H1 (cell line): Measurements from ENCODE around the gene ETDB. TPM values are rescaled to one million over a fixed set of nuclear protein-coding genes. Genes with fewer than 3 reads are reported as not detected.
"Not testable (repeated sequence)": the region's sequence is repeated elsewhere in the genome, so short reads cannot be mapped to it uniquely, and the experiment has no call there.

Experiments used
- CTCF ChIA-PET: fragments of 300-600 bp; sonication (Branson Sonifier 250); formaldehyde crosslinking; loops from one replicate; lab custom pipeline; 2021; ENCODE audit not compliant: partially characterized antibody; lab: Charles Lee
- POLR2A ChIA-PET: fragments of 300-600 bp; sonication (Branson Sonifier 250); formaldehyde crosslinking; loops from one replicate; lab custom pipeline; 2021; ENCODE audit warnings: inconsistent platforms; ENCODE audit not compliant: partially characterized antibody; lab: Charles Lee
- DNase-seq, 2 experiments: peaks; one replicate each; pipeline versions ENCODE4 v3.0.0 to v3.0.0-alpha.2; 2010 to 2022; ENCODE audit warnings: low spot score in 2 of 2, low read depth in 1 of 2, mixed read lengths in 1 of 2
- FAIRE-seq: peaks from 2 replicates; lab custom pipeline; 2011; peaks lifted over from hg19 to GRCh38; lab: Jason Lieb, UNC
- H2AFZ ChIP-seq: 2 replicates; pipeline ENCODE4 v1.8.1; 2012; ENCODE audit warnings: low read length, inconsistent platforms
- H2AK5ac ChIP-seq: 2 replicates; pipeline ENCODE4 v1.6.1; 2013; ENCODE audit warnings: low read depth, low read length
- H2BK120ac ChIP-seq: replicated peaks from 2 replicates; pipeline ENCODE3; 2013; ENCODE audit warnings: low read depth, low read length, inconsistent platforms
- H2BK12ac ChIP-seq: 2 replicates; pipeline ENCODE4 v1.6.1; 2013; ENCODE audit warnings: low read depth, low read length
- H2BK15ac ChIP-seq: 2 replicates; pipeline ENCODE4 v1.6.1; 2013; ENCODE audit warnings: low read length
- H2BK20ac ChIP-seq: 2 replicates; pipeline ENCODE4 v1.6.1; 2013; ENCODE audit warnings: low read length
- H2BK5ac ChIP-seq: 2 replicates; pipeline ENCODE4 v1.6.1; 2013; ENCODE audit warnings: low read depth, low read length
- H3K14ac ChIP-seq: 2 replicates; pipeline ENCODE4 v1.6.1; 2013; ENCODE audit warnings: inconsistent platforms; ENCODE audit not compliant: insufficient read length
- H3K18ac ChIP-seq: 2 replicates; pipeline ENCODE4 v1.6.1; 2013; ENCODE audit warnings: low read length; ENCODE audit errors: extremely low read depth
- H3K23ac ChIP-seq: 2 replicates; pipeline ENCODE4 v1.6.1; 2013; ENCODE audit warnings: inconsistent platforms; ENCODE audit not compliant: insufficient read length
- H3K23me2 ChIP-seq: 2 replicates; pipeline ENCODE4 v1.6.1; 2013; ENCODE audit warnings: low read depth, low read length
- H3K27ac ChIP-seq: 2 replicates; pipeline ENCODE4 v1.6.1; 2011; ENCODE audit warnings: low read depth, low read length, inconsistent platforms
- H3K27me3 ChIP-seq, 4 experiments: replicated peaks in 1 of 4; 1 replicate in 1 of 4; 2 replicates in 3 of 4; pipeline versions ENCODE4 v1.6.1 to v1.8.1; 2011 to 2013; ENCODE audit warnings: low read length in 3 of 4, mild to moderate bottlenecking in 3 of 4, inconsistent platforms in 2 of 4, mixed read lengths in 2 of 4, moderate library complexity in 1 of 4; ENCODE audit not compliant: control insufficient read depth in 3 of 4, insufficient read depth in 3 of 4; ENCODE audit errors: extremely low read depth in 1 of 4
- H3K36me3 ChIP-seq, 4 experiments: 2 replicates each; pipeline versions ENCODE4 v1.6.1 to v1.8.1; 2011 to 2013; ENCODE audit warnings: mild to moderate bottlenecking in 4 of 4, low read length in 3 of 4, moderate library complexity in 2 of 4, control low read depth in 1 of 4, inconsistent platforms in 1 of 4; ENCODE audit not compliant: insufficient read depth in 4 of 4, control insufficient read depth in 2 of 4
- H3K4ac ChIP-seq: replicated peaks from 2 replicates; pipeline ENCODE3; 2013; ENCODE audit warnings: low read length, low read depth, mixed read lengths, inconsistent platforms; ENCODE audit not compliant: insufficient read length
- H3K4me1 ChIP-seq, 4 experiments: replicated peaks in 1 of 4; 1 replicate in 1 of 4; 2 replicates in 3 of 4; pipeline versions ENCODE4 v1.6.1 to v1.8.1; 2011 to 2013; ENCODE audit warnings: low read length in 3 of 4, inconsistent platforms in 2 of 4, mixed read lengths in 1 of 4; ENCODE audit not compliant: insufficient read depth in 4 of 4, control insufficient read depth in 3 of 4
- H3K4me2 ChIP-seq, 2 experiments: 2 replicates each; pipeline versions ENCODE4 v1.6.1 to v1.8.1; 2011 to 2013; ENCODE audit warnings: low read depth in 2 of 2, low read length in 2 of 2, control low read depth in 1 of 2, inconsistent platforms in 1 of 2, mild to moderate bottlenecking in 1 of 2; ENCODE audit not compliant: insufficient read depth in 1 of 2
- H3K4me3 ChIP-seq, 4 experiments: fragments of 200-600, 300-600 bp in 1 of 4; sonication (generic), shearing (Covaris generic), sonication (Bioruptor Twin) in 1 of 4; 2 replicates each; pipeline versions ENCODE4 v1.5.1 to v1.8.1; 2011 to 2016; ENCODE audit warnings: low read length in 4 of 4, low read depth in 3 of 4, control low read depth in 2 of 4, inconsistent platforms in 2 of 4, mild to moderate bottlenecking in 2 of 4, mixed read lengths in 1 of 4, moderate library complexity in 1 of 4; ENCODE audit not compliant: insufficient read depth in 2 of 4; ENCODE audit errors: extremely low read depth in 1 of 4
- H3K56ac ChIP-seq: replicated peaks from 2 replicates; pipeline ENCODE3; 2013; ENCODE audit warnings: low read depth, mild to moderate bottlenecking, mixed read lengths, low read length, inconsistent platforms; ENCODE audit not compliant: insufficient read length
- H3K79me1 ChIP-seq: 2 replicates; pipeline ENCODE4 v1.6.1; 2013; ENCODE audit warnings: low read depth, low read length, control low read depth
- H3K79me2 ChIP-seq, 2 experiments: 2 replicates each; pipeline versions ENCODE4 v1.6.1 to v1.8.1; 2012 to 2013; ENCODE audit warnings: low read length in 2 of 2, mild to moderate bottlenecking in 2 of 2, inconsistent platforms in 1 of 2; ENCODE audit not compliant: insufficient read depth in 2 of 2, control insufficient read depth in 1 of 2
- H3K9ac ChIP-seq, 4 experiments: replicated peaks in 1 of 4; 1 replicate in 1 of 4; 2 replicates in 3 of 4; pipeline versions ENCODE4 v1.6.1 to v1.8.1; 2011 to 2013; ENCODE audit warnings: low read depth in 3 of 4, low read length in 3 of 4, control low read depth in 2 of 4, mild to moderate bottlenecking in 2 of 4, moderate library complexity in 2 of 4, inconsistent platforms in 1 of 4; ENCODE audit errors: extremely low read depth in 1 of 4
- H3K9me3 ChIP-seq, 2 experiments: 2 replicates each; pipeline versions ENCODE4 v1.6.1 to v1.8.1; 2012 to 2013; ENCODE audit warnings: mild to moderate bottlenecking in 2 of 2, moderate library complexity in 2 of 2, control low read depth in 1 of 2, inconsistent platforms in 1 of 2, low read depth in 1 of 2, low read length in 1 of 2, mixed read lengths in 1 of 2; ENCODE audit not compliant: insufficient read depth in 2 of 2
- H4K20me1 ChIP-seq, 2 experiments: replicated peaks in 1 of 2; 2 replicates each; pipeline versions ENCODE3 to v1.8.1; 2011 to 2013; ENCODE audit warnings: inconsistent platforms in 2 of 2, low read length in 2 of 2, mild to moderate bottlenecking in 1 of 2; ENCODE audit not compliant: insufficient read depth in 2 of 2, control insufficient read depth in 1 of 2
- H4K5ac ChIP-seq: 2 replicates; pipeline ENCODE4 v1.6.1; 2013; ENCODE audit warnings: low read length, low read depth, mixed read lengths, inconsistent platforms; ENCODE audit not compliant: insufficient read length
- H4K8ac ChIP-seq: 2 replicates; pipeline ENCODE4 v1.8.0; 2013; ENCODE audit warnings: mild to moderate bottlenecking, moderate library complexity, low read length, inconsistent platforms; ENCODE audit not compliant: insufficient read depth; ENCODE audit errors: extremely low read depth
- H4K91ac ChIP-seq: replicated peaks from 2 replicates; pipeline ENCODE3; 2013; ENCODE audit warnings: low read length, mixed read lengths, inconsistent platforms; ENCODE audit not compliant: insufficient read length
- WGBS, 2 experiments: shearing (Covaris generic) in 1 of 2; methylation state at CpG; one replicate each; pipeline versions ENCODE4 v1.1.6 to v1.1.7; 2013 to 2015; ENCODE audit warnings: low lambda C conversion rate in 2 of 2, mixed read lengths in 2 of 2, inconsistent platforms in 1 of 2, low coverage in 1 of 2, missing lambda C conversion rate in 1 of 2; ENCODE audit not compliant: insufficient replicate concordance in 2 of 2, insufficient coverage in 1 of 2, insufficient read length in 1 of 2; ENCODE audit errors: extremely low coverage in 1 of 2, missing lambda C conversion rate in 1 of 2; 5-methylcytosine and 5-hydroxymethylcytosine counted together
- long read RNA-seq, 2 experiments: library from RNA in 1 of 2; library from capped mRNA in 1 of 2; stranded (forward); transcript quantifications; one replicate each; pipeline ENCODE4 v2.0.0, GENCODE V29; 2021; ENCODE audit warnings: inconsistent platforms in 1 of 2
- polyA minus RNA-seq, 3 experiments: library from RNA; depleted of rRNA, polyadenylated mRNA; stranded (reverse); fragments of >200 nt; gene quantifications; 1 replicate in 2 of 3; 2 replicates in 1 of 3; pipeline ENCODE4 v1.2.3, GENCODE V29; 2011
- polyA plus RNA-seq, 7 experiments: library from polyadenylated mRNA; depleted of rRNA in 3 of 7; stranded (reverse) in 5 of 7; unstranded in 2 of 7; fragments of >200 nt in 5 of 7; fragments of 200-250 nt in 2 of 7; gene quantifications; 1 replicate in 5 of 7; 2 replicates in 1 of 7; 4 replicates in 1 of 7; pipeline versions ENCODE4 v1.2.1 to v1.2.3, GENCODE V29; 2011 to 2013; ENCODE audit warnings: missing spikeins in 2 of 7, mixed read lengths in 2 of 7
- total RNA-seq: library from RNA; stranded (reverse); fragmentation: NEBNext Ultra II Directional; extraction: Animal tissue kit (Norgen Biotek cat#: 25700); gene quantifications from 2 replicates; pipeline ENCODE4 v1.2.1, GENCODE V29; 2021

ETDB gene
- total RNA-seq (not detected in 2 replicates), polyA plus RNA-seq (2011; rRNA removed) (not detected in 2 replicates), polyA minus RNA-seq (2011; rRNA and poly(A)+ RNA removed) (not detected in 2 replicates)
- polyA plus RNA-seq (2011; cell fraction: cytosol; rRNA removed) = not detected
- not detected for polyA plus RNA-seq (2011; cell fraction: nucleus; rRNA removed)
- not detected in 4 replicates for polyA plus RNA-seq (2012, experiment 1 of 2)
- polyA plus RNA-seq (2012, experiment 2 of 2) = not detected
- not detected for polyA plus RNA-seq (2013, experiment 1 of 2)
- polyA plus RNA-seq (2013, experiment 2 of 2) = not detected
- polyA minus RNA-seq (2011; cell fraction: cytosol; rRNA and poly(A)+ RNA removed) = not detected
- not detected for polyA minus RNA-seq (2011; cell fraction: nucleus; rRNA and poly(A)+ RNA removed)
- long read RNA-seq, experiment 1 = 0 reads
- long read RNA-seq, experiment 2 = 0 reads

DNA sequence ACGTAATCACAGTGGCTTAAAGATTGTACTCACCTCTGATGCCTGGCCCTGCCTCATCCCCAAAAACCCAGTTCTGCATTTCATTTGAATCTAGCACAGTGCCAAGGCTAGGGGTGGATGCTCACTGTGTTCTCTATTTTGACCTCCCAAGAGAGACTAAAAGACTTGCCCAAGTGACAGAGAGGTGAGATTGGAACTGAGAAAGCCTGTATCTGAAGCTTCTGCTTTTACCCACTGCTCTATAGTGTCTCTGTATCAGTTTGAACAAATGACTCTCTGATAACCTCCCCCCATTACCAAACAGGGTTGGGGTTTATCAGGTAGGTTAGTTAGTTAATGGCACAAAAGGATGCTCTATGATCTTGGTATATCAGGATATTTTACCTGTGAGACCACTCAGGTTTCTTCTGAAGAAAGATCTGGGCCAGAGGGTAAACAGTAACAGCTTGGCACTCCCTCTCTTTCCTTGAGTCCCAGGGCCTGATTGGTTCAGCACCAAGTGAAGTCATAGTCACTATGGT, at the start of gene ETDB:
Gene ETDB, minus strand, starts transcription at position 471 of the 521 bp plus-strand sequence. CDS start 1,265 bp downstream, outside the sequence.
- FAIRE-seq, H3K4me2 ChIP-seq, H3K4me3 ChIP-seq, H2AFZ ChIP-seq, CTCF ChIA-PET, H2AK5ac ChIP-seq, H3K27me3 ChIP-seq, H3K27ac ChIP-seq, H3K56ac ChIP-seq, H3K79me2 ChIP-seq, H2BK20ac ChIP-seq, H3K23me2 ChIP-seq, H3K18ac ChIP-seq, H2BK5ac ChIP-seq, H2BK15ac ChIP-seq, H4K5ac ChIP-seq, H4K20me1 ChIP-seq, H2BK120ac ChIP-seq, H3K14ac ChIP-seq, H3K9me3 ChIP-seq, POLR2A ChIA-PET, H3K4me1 ChIP-seq, H3K9ac ChIP-seq, H4K8ac ChIP-seq, H3K36me3 ChIP-seq, H4K91ac ChIP-seq, DNase-seq, H2BK12ac ChIP-seq, H3K79me1 ChIP-seq, H3K23ac ChIP-seq, H3K4ac ChIP-seq: not testable (repeated sequence)
- WGBS, 2 experiments = no CpG with 5 or more reads among the region's 1 CpG
